Tibial nerve (tissue), 4 donors: Measurements from ENCODE around the gene CAPSL. TPM values are rescaled to one million over a fixed set of nuclear protein-coding genes. Genes with fewer than 3 reads are reported as not detected.

Source experiments
- DNase-seq, 2 donors: peaks; one replicate each; pipeline ENCODE4 v3.0.0-alpha.2; 2019; ENCODE audit warnings: low spot score in 2 of 2
- H3K27ac ChIP-seq, 4 donors: fragments of 200-600 bp; sonication (generic) in 3 of 4; one replicate each; pipeline ENCODE4 v1.5.1; 2017 to 2019; ENCODE audit warnings: mild to moderate bottlenecking in 1 of 4
- H3K27me3 ChIP-seq, 2 donors: fragments of 200-600 bp; sonication (generic) in 1 of 2; one replicate each; pipeline versions ENCODE4 v1.5.1 to v1.6.0; 2017 to 2019
- H3K36me3 ChIP-seq, 3 donors: fragments of 200-600 bp; sonication (generic); one replicate each; pipeline ENCODE4 v1.5.1; 2018 to 2019
- H3K4me1 ChIP-seq, 4 donors: fragments of 200-600 bp; sonication (generic) in 3 of 4; one replicate each; pipeline ENCODE4 v1.5.1; 2017 to 2019
- H3K4me3 ChIP-seq, 4 donors: fragments of 200-600 bp; sonication (generic) in 3 of 4; one replicate each; pipeline ENCODE4 v1.5.1; 2017 to 2019; ENCODE audit warnings: mild to moderate bottlenecking in 1 of 4, moderate library complexity in 1 of 4
- H3K9me3 ChIP-seq, 4 donors: fragments of 200-600 bp; sonication (generic) in 3 of 4; one replicate each; pipeline ENCODE4 v1.5.1; 2017 to 2019
- EP300 ChIP-seq, 2 donors: sonication (generic); formaldehyde crosslinking; IDR thresholded peaks; one replicate each; pipeline ENCODE4 v1.6.1; 2017; ENCODE audit warnings: antibody characterized with exemption in 2 of 2, mild to moderate bottlenecking in 1 of 2
- POLR2A ChIP-seq, 2 donors: fragments of 450-650 bp; IDR thresholded peaks; one replicate each; pipeline ENCODE4 v1.6.1; 2017; ENCODE audit warnings: antibody characterized with exemption in 2 of 2, mild to moderate bottlenecking in 2 of 2, moderate library complexity in 2 of 2
- WGBS, 2 donors: methylation state at CpG; one replicate each; pipeline ENCODE4 v1.1.5; 2018; 5-methylcytosine and 5-hydroxymethylcytosine counted together
- total RNA-seq, 4 donors: library from RNA; depleted of rRNA; stranded (reverse); fragments of >200 nt; gene quantifications; one replicate each; pipeline ENCODE4 v1.1.0, GENCODE V29; 2016
- TF ChIP-seq, protein P1 (sequence below), 5 experiments: fragments of 200-600 bp in 3 of 5; fragments of 450-650 bp in 2 of 5; sonication (generic) in 3 of 5; IDR thresholded peaks; one replicate each; pipeline ENCODE4 v1.5.1; 2016 to 2019; ENCODE audit warnings: antibody characterized with exemption in 5 of 5, mild to moderate bottlenecking in 3 of 5, moderate library complexity in 2 of 5

CAPSL gene
- total RNA-seq, 4 donors from 2014 or later: not detected

DNA sequence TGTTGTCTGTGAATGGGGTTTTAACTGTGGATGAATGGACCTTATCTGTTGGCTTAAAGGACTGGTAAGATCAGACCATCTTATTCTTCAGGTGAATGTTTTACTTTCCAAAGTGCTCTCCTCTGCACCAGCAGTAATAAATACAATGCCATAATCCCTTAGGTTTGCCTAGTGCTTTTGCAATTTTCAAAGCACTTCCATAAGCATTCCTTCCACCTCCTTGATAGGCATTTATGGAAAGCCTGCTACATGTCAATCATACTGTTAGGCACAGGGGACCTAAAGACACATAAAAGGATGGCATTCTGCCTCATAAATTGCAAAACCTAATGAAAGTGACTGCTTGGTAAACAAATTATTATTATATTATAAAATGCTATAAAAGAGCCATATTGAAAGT, 60.3 kb downstream of the CAPSL start:
- H3K27me3 ChIP-seq: no peaks in the 10 kb centered on the region
- no peak for TF ChIP-seq EP300 (IDR thresholded peaks at IDR 0.05)
- TF ChIP-seq, protein P1, sequence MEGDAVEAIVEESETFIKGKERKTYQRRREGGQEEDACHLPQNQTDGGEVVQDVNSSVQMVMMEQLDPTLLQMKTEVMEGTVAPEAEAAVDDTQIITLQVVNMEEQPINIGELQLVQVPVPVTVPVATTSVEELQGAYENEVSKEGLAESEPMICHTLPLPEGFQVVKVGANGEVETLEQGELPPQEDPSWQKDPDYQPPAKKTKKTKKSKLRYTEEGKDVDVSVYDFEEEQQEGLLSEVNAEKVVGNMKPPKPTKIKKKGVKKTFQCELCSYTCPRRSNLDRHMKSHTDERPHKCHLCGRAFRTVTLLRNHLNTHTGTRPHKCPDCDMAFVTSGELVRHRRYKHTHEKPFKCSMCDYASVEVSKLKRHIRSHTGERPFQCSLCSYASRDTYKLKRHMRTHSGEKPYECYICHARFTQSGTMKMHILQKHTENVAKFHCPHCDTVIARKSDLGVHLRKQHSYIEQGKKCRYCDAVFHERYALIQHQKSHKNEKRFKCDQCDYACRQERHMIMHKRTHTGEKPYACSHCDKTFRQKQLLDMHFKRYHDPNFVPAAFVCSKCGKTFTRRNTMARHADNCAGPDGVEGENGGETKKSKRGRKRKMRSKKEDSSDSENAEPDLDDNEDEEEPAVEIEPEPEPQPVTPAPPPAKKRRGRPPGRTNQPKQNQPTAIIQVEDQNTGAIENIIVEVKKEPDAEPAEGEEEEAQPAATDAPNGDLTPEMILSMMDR (IDR thresholded peaks at IDR 0.05): no peak
- no peak for DNase-seq
- H3K27ac ChIP-seq: no peak overlapping the region
- H3K4me1 ChIP-seq: no peaks in the 10 kb centered on the region
- no peaks in the 10 kb centered on the region for H3K9me3 ChIP-seq
- no peak overlapping the region for H3K4me3 ChIP-seq
- H3K36me3 ChIP-seq: no peaks in the 10 kb centered on the region

DNA sequence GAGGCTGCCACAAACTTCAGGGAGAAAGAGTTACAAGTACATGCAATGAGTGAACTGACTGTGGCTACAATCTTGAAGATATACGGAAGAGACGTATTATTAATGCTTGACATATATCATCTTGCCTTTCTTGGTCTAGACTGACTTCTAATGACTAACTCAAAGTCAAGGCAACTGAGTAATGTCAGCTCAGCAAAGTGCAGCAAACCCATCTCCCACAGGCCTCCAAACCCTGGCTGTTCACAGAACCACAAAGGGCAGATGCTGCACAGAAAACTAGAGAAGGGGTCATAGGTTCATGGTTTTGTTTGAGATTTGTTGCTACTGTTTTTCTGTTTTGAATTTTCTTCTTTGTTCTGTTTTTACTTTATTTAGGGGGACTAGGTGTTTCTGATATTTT, 60.8 kb downstream of the CAPSL start:
- no peaks in the 10 kb centered on the region for H3K9me3 ChIP-seq
- WGBS, 2 donors: 86 to 96% methylated on average over 2 of the region's 2 CpGs

DNA sequence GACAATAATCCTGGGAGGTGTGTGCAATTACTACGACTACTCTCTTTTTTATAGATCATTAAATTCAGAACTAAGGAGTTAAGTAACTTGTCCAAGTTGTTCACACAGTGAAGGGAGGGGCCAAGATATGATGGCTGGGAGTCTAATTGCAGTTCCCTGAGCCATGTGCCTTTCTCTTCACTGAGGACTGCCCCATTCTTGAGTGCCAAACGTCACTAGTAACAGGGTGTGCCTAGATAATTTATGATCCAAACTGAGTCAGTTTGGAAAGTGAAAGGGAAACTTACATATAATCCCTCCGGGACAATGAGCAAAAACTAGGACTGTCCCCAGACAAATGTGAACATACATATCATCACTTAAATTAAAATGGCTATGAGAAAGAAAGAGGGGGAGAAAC, 61.5 kb downstream of the CAPSL start:
- H3K4me3 ChIP-seq: no peak overlapping the region
- WGBS, 2 donors: 38 to 44% methylated on average over 3 of the region's 3 CpGs
- TF ChIP-seq, protein P1 (IDR thresholded peaks at IDR 0.05): no peak
- TF ChIP-seq EP300 (IDR thresholded peaks at IDR 0.05) (no peak), POLR2A (IDR thresholded peaks at IDR 0.05) (no peak)
- H3K4me1 ChIP-seq: no peaks in the 10 kb centered on the region
- no peak for DNase-seq
- H3K27me3 ChIP-seq: no peaks in the 10 kb centered on the region
- H3K9me3 ChIP-seq: no peaks in the 10 kb centered on the region
- H3K27ac ChIP-seq: no peak overlapping the region
- no peaks in the 10 kb centered on the region for H3K36me3 ChIP-seq

More for the DNA sequence above, 60.8 kb downstream of the CAPSL start:
- Histone ChIP-seq H3K4me1 (no peaks in the 10 kb centered on the region), H3K27me3 (no peaks in the 10 kb centered on the region), H3K27ac (no peak overlapping the region), H3K36me3 (no peaks in the 10 kb centered on the region), H3K4me3 (no peak overlapping the region)
- no peak for DNase-seq
- TF ChIP-seq POLR2A (IDR thresholded peaks at IDR 0.05) (no peak), EP300 (IDR thresholded peaks at IDR 0.05) (no peak)
- TF ChIP-seq, protein P1 (IDR thresholded peaks at IDR 0.05): no peak

DNA sequence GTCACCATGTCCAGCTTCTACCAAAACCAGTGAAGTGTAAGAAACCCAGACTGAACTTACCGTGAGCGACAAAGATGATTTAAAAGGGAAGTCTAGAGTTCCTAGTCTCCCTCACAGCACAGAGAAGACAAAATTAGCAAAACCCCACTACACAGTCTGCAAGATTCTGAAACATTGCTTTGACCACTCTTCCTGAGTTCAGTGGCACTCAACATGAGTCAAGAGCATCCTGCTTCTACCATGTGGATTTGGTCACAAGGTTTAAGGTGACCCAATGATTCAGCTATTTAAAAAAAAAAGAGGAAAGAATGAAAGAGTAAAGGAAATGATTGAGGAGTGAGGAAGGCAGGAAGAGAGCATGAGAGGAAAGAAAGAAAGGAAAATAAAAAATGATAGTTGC, 62.0 kb downstream of the CAPSL start:
- Histone ChIP-seq H3K4me1 (no peaks in the 10 kb centered on the region), H3K36me3 (no peaks in the 10 kb centered on the region), H3K9me3 (no peaks in the 10 kb centered on the region), H3K4me3 (no peak overlapping the region), H3K27me3 (no peaks in the 10 kb centered on the region), H3K27ac (no peak overlapping the region)
- 79 to 91% methylated on average over 2 of the region's 2 CpGs for WGBS, 2 donors
- DNase-seq: no peak
- TF ChIP-seq, protein P1 (IDR thresholded peaks at IDR 0.05): no peak
- TF ChIP-seq POLR2A (IDR thresholded peaks at IDR 0.05): no peak
- no peak for TF ChIP-seq EP300 (IDR thresholded peaks at IDR 0.05)

DNA sequence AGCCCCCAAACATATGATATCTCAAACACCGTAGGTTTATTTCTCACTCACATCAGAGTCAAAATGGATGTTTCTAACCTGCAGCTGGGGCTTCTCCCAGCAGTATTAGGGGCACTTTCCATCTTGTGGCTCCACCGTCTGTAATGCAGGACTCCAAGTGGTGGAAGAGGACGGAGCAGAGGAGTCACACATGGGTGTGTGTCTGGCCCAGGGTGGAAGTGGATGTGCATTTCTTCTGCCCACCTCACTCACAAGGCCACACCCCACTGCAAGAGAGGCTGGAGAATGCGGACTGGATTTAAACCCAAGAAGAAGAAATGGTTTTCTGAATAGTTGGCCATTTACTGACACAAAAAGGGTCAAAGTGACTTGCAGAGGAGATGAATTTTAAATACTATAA, 67.8 kb downstream of the CAPSL start:
- Histone ChIP-seq H3K27ac (no peak overlapping the region), H3K4me3 (no peak overlapping the region), H3K36me3 (no peaks in the 10 kb centered on the region), H3K27me3 (no peaks in the 10 kb centered on the region), H3K9me3 (no peaks in the 10 kb centered on the region), H3K4me1 (no peaks in the 10 kb centered on the region)
- WGBS, 2 donors: 96 to 99% methylated on average over 4 of the region's 4 CpGs
- TF ChIP-seq EP300 (IDR thresholded peaks at IDR 0.05): no peak
- TF ChIP-seq, protein P1 (IDR thresholded peaks at IDR 0.05): no peak
- TF ChIP-seq POLR2A (IDR thresholded peaks at IDR 0.05): no peak
- no peak for DNase-seq
